ENCODE measurements around the gene ATP10A.

ATP10A gene

GRCh38 chr15:25712192-25712960 lies 150.8 kb downstream of the ATP10A start:
- no peak for ATAC-seq
- TF ChIP-seq CSRNP3 (CRISPR knock-in tag; IDR thresholded peaks at IDR 0.05) (no peak), OSR1 (CRISPR knock-in tag; IDR thresholded peaks at IDR 0.05) (no peak), ZNF70 (CRISPR knock-in tag; IDR thresholded peaks at IDR 0.05) (no peak), ZFP3 (CRISPR knock-in tag; IDR thresholded peaks at IDR 0.05) (no peak), PPARA (CRISPR knock-in tag; IDR thresholded peaks at IDR 0.05; ENCODE audit: borderline replicate concordance) (no peak), ZNF565 (CRISPR knock-in tag; conservative IDR thresholded peaks at IDR 0.05; ENCODE audit: low read depth) (no peak), SNAI2 (CRISPR knock-in tag; IDR thresholded peaks at IDR 0.05) (no peak), ZFP30 (CRISPR knock-in tag; IDR thresholded peaks at IDR 0.05) (no peak), ISL1 (CRISPR knock-in tag; IDR thresholded peaks at IDR 0.05) (no peak), ESRRG (CRISPR knock-in tag; IDR thresholded peaks at IDR 0.05) (no peak), GLIS3 (CRISPR knock-in tag; IDR thresholded peaks at IDR 0.05) (no peak), POU6F1 (CRISPR knock-in tag; IDR thresholded peaks at IDR 0.05; ENCODE audit: borderline replicate concordance, low read depth) (no peak), ZC3H10 (CRISPR knock-in tag; IDR thresholded peaks at IDR 0.05) (no peak), BACH2 (CRISPR knock-in tag; IDR thresholded peaks at IDR 0.05; ENCODE audit: borderline replicate concordance) (no peak)
- TF ChIP-seq, protein P1, sequence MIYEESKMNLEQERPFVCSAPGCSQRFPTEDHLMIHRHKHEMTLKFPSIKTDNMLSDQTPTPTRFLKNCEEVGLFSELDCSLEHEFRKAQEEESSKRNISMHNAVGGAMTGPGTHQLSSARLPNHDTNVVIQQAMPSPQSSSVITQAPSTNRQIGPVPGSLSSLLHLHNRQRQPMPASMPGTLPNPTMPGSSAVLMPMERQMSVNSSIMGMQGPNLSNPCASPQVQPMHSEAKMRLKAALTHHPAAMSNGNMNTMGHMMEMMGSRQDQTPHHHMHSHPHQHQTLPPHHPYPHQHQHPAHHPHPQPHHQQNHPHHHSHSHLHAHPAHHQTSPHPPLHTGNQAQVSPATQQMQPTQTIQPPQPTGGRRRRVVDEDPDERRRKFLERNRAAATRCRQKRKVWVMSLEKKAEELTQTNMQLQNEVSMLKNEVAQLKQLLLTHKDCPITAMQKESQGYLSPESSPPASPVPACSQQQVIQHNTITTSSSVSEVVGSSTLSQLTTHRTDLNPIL (CRISPR knock-in tag; IDR thresholded peaks at IDR 0.05; ENCODE audit: low read depth): no peak
- TF ChIP-seq, protein P2, sequence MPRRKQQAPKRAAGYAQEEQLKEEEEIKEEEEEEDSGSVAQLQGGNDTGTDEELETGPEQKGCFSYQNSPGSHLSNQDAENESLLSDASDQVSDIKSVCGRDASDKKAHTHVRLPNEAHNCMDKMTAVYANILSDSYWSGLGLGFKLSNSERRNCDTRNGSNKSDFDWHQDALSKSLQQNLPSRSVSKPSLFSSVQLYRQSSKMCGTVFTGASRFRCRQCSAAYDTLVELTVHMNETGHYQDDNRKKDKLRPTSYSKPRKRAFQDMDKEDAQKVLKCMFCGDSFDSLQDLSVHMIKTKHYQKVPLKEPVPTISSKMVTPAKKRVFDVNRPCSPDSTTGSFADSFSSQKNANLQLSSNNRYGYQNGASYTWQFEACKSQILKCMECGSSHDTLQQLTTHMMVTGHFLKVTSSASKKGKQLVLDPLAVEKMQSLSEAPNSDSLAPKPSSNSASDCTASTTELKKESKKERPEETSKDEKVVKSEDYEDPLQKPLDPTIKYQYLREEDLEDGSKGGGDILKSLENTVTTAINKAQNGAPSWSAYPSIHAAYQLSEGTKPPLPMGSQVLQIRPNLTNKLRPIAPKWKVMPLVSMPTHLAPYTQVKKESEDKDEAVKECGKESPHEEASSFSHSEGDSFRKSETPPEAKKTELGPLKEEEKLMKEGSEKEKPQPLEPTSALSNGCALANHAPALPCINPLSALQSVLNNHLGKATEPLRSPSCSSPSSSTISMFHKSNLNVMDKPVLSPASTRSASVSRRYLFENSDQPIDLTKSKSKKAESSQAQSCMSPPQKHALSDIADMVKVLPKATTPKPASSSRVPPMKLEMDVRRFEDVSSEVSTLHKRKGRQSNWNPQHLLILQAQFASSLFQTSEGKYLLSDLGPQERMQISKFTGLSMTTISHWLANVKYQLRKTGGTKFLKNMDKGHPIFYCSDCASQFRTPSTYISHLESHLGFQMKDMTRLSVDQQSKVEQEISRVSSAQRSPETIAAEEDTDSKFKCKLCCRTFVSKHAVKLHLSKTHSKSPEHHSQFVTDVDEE (CRISPR knock-in tag; IDR thresholded peaks at IDR 0.05): no peak

- TF ChIP-seq ZFP3 (CRISPR knock-in tag; IDR thresholded peaks at IDR 0.05) (no peak), POU6F1 (CRISPR knock-in tag; IDR thresholded peaks at IDR 0.05; ENCODE audit: borderline replicate concordance, low read depth) (no peak), CSRNP3 (CRISPR knock-in tag; IDR thresholded peaks at IDR 0.05) (no peak), SNAI2 (CRISPR knock-in tag; IDR thresholded peaks at IDR 0.05) (no peak), GLIS3 (CRISPR knock-in tag; IDR thresholded peaks at IDR 0.05) (no peak)
- TF ChIP-seq, protein P1 (CRISPR knock-in tag; IDR thresholded peaks at IDR 0.05; ENCODE audit: low read depth): no peak
- no peak for ATAC-seq
These were observed 151.4 kb downstream of the ATP10A start for GRCh38 chr15:25711691-25712090.
